ENCODE measurements around the gene SGO1.

DNA sequence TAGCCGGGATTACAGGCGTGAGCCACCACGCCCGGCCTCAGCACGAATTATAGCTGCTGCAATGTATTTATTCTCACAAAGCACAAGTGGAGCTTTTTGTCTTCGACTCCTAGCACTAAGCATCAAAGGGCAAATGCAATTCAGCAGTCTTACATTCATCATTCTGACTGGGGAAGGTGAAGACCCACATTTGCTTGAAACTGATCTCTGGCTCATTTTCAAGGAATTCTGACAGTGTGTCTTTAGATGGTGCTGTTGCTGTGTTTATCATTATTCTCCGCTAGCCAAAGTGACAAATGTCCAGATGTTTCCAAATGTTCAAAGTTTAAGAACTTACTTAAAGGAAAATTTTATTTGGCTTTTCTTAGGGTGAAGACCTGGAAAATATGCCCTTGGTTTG is 55.9 kb downstream of the SGO1 start:
- TF ChIP-seq, protein P1, sequence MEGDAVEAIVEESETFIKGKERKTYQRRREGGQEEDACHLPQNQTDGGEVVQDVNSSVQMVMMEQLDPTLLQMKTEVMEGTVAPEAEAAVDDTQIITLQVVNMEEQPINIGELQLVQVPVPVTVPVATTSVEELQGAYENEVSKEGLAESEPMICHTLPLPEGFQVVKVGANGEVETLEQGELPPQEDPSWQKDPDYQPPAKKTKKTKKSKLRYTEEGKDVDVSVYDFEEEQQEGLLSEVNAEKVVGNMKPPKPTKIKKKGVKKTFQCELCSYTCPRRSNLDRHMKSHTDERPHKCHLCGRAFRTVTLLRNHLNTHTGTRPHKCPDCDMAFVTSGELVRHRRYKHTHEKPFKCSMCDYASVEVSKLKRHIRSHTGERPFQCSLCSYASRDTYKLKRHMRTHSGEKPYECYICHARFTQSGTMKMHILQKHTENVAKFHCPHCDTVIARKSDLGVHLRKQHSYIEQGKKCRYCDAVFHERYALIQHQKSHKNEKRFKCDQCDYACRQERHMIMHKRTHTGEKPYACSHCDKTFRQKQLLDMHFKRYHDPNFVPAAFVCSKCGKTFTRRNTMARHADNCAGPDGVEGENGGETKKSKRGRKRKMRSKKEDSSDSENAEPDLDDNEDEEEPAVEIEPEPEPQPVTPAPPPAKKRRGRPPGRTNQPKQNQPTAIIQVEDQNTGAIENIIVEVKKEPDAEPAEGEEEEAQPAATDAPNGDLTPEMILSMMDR (IDR thresholded peaks at IDR 0.05): no peak
- no peak for TF ChIP-seq POLR2A (IDR thresholded peaks at IDR 0.05)

Measured in adrenal gland (tissue), 5 donors.